SU-DHL-6 (cell line): ENCODE results near the gene ISM1.

ENCODE experiments used
- H2AFZ ChIP-seq: fragments of 200-600 bp; sonication (generic); 2 replicates; pipeline ENCODE4 v1.6.1; 2014; ENCODE audit warnings: low read depth, mild to moderate bottlenecking, moderate library complexity, mixed read lengths, antibody characterized with exemption, low read length; ENCODE audit not compliant: severe bottlenecking
- H3F3A ChIP-seq: fragments of 200-600 bp; shearing (Covaris generic); 2 replicates; pipeline ENCODE4 v1.6.0; 2016; ENCODE audit warnings: antibody characterized with exemption, mild to moderate bottlenecking; ENCODE audit not compliant: insufficient read depth
- H3K27ac ChIP-seq: fragments of 200-600 bp; sonication (generic); 2 replicates; pipeline ENCODE4 v1.5.1; 2016; ENCODE audit warnings: low read depth, mild to moderate bottlenecking, low read length, moderate library complexity, mixed read lengths
- H3K27me3 ChIP-seq: fragments of 200-600 bp; sonication (generic), shearing (Covaris generic); 2 replicates; pipeline ENCODE4 v1.6.0; 2014; ENCODE audit warnings: mild to moderate bottlenecking, low read length
- H3K36me3 ChIP-seq: fragments of 200-600 bp; sonication (generic); 2 replicates; pipeline ENCODE4 v1.6.1; 2014; ENCODE audit warnings: mild to moderate bottlenecking, low read length, mixed read lengths
- H3K4me2 ChIP-seq: fragments of 300-600, 200-600 bp; shearing (Covaris generic), sonication (generic); 2 replicates; pipeline ENCODE4 v1.6.0; 2014; ENCODE audit warnings: low read length, low read depth, mild to moderate bottlenecking; ENCODE audit not compliant: poor library complexity, severe bottlenecking
- H3K4me3 ChIP-seq: fragments of 200-600 bp; sonication (generic); 2 replicates; pipeline ENCODE4 v1.5.1; 2014; ENCODE audit warnings: antibody characterized with exemption, low read length, mild to moderate bottlenecking, mixed read lengths; ENCODE audit not compliant: insufficient read depth, poor library complexity, severe bottlenecking
- H3K79me2 ChIP-seq: fragments of 200-600 bp; sonication (generic); 2 replicates; pipeline ENCODE4 v1.6.1; 2014; ENCODE audit warnings: mild to moderate bottlenecking, low read length, moderate library complexity; ENCODE audit not compliant: insufficient read depth
- H3K9ac ChIP-seq: fragments of 200-600 bp; sonication (generic); 2 replicates; pipeline ENCODE4 v1.7.0; 2014; ENCODE audit warnings: mild to moderate bottlenecking, low read length
- H3K9me2 ChIP-seq: fragments of 200-600 bp; sonication (generic); replicated peaks from 2 replicates; pipeline ENCODE4 v1.6.1; 2014; ENCODE audit warnings: low read length; ENCODE audit not compliant: insufficient read depth
- H3K9me3 ChIP-seq: fragments of 200-600 bp; sonication (generic); 2 replicates; pipeline ENCODE4 v1.6.1; 2014; ENCODE audit warnings: low read length, mixed read lengths; ENCODE audit not compliant: insufficient read depth
- H4K20me1 ChIP-seq: fragments of 200-600 bp; sonication (generic); 2 replicates; pipeline ENCODE4 v1.6.1; 2014; ENCODE audit warnings: low read depth, mild to moderate bottlenecking, antibody characterized with exemption, low read length, moderate library complexity, mixed read lengths
- CTCF ChIP-seq: fragments of 200-600 bp; sonication (generic); IDR thresholded peaks from one replicate; pipeline ENCODE4 v1.5.1; 2017; ENCODE audit warnings: antibody characterized with exemption, mild to moderate bottlenecking, low read length, moderate library complexity; ENCODE audit not compliant: insufficient read depth, poor library complexity, severe bottlenecking
- EZH2phosphoT487 ChIP-seq: fragments of 200-600 bp; sonication (generic), shearing (Covaris generic); conservative IDR thresholded peaks from 2 replicates; pipeline ENCODE4 v1.6.1; 2018; ENCODE audit warnings: mild to moderate bottlenecking, antibody characterized with exemption, low read length, moderate library complexity, mixed read lengths

The ISM1 gene

GRCh38 chr20:13220194-13220903 is 725 bp upstream of the ISM1 start:
- H3K9ac ChIP-seq: no peak overlapping the region
- TF ChIP-seq EZH2phosphoT487: no peak
- no peak for TF ChIP-seq CTCF
- H3K27ac ChIP-seq: no peak overlapping the region
- H3K27me3 ChIP-seq: no peaks in the 10 kb centered on the region
- no peaks in the 10 kb centered on the region for H3K9me2 ChIP-seq
- H3K4me2 ChIP-seq: no peak overlapping the region
- H3K4me3 ChIP-seq: no peak overlapping the region
- no peaks in the 10 kb centered on the region for H3F3A ChIP-seq
- no peaks in the 10 kb centered on the region for H3K9me3 ChIP-seq
- no peak overlapping the region for H2AFZ ChIP-seq
- no peaks in the 10 kb centered on the region for H3K36me3 ChIP-seq
- H4K20me1 ChIP-seq: no peaks in the 10 kb centered on the region
- no peaks in the 10 kb centered on the region for H3K79me2 ChIP-seq

GRCh38 chr20:13221313-13221672 is 219 bp downstream of the ISM1 start:
- Histone ChIP-seq H3F3A (no peaks in the 10 kb centered on the region), H2AFZ (no peak overlapping the region), H3K27ac (no peak overlapping the region), H3K27me3 (no peaks in the 10 kb centered on the region), H3K4me3 (no peak overlapping the region), H3K9me3 (no peaks in the 10 kb centered on the region), H4K20me1 (no peaks in the 10 kb centered on the region), H3K9ac (no peak overlapping the region), H3K4me2 (no peak overlapping the region), H3K36me3 (no peaks in the 10 kb centered on the region), H3K79me2 (no peaks in the 10 kb centered on the region), H3K9me2 (no peaks in the 10 kb centered on the region)
- TF ChIP-seq EZH2phosphoT487: no peak
- no peak for TF ChIP-seq CTCF

- Histone ChIP-seq H3K36me3 (no peaks in the 10 kb centered on the region), H3K4me2 (no peak overlapping the region), H3K27ac (no peak overlapping the region), H3K9ac (no peak overlapping the region), H3K9me3 (no peaks in the 10 kb centered on the region), H3K27me3 (no peaks in the 10 kb centered on the region), H4K20me1 (no peaks in the 10 kb centered on the region), H3K4me3 (no peak overlapping the region), H2AFZ (no peak overlapping the region), H3F3A (no peaks in the 10 kb centered on the region), H3K9me2 (no peaks in the 10 kb centered on the region), H3K79me2 (no peaks in the 10 kb centered on the region)
- no peak for TF ChIP-seq EZH2phosphoT487
- no peak for TF ChIP-seq CTCF
These were observed 722 bp downstream of the ISM1 start for GRCh38 chr20:13221673-13222318.
